GM23338 (cell line): ENCODE measurements around the gene MCU.

Source experiments
- CREB1 ChIP-seq: fragments of 250-450 bp; sonication (Bioruptor Pico); IDR thresholded peaks from 2 replicates; pipeline ENCODE4 v1.5.0; 2020; ENCODE audit warnings: low read depth, mild to moderate bottlenecking, moderate library complexity
- EZH2 ChIP-seq: fragments of 200-600 bp; sonication (generic); IDR thresholded peaks from one replicate; pipeline ENCODE4 v1.8.0; 2017; ENCODE audit warnings: antibody characterized with exemption, mild to moderate bottlenecking, low read depth; ENCODE audit not compliant: unreplicated experiment
- EZH2phosphoT487 ChIP-seq: fragments of 200-600 bp; sonication (generic); IDR thresholded peaks from one replicate; pipeline ENCODE4 v1.8.1; 2018; ENCODE audit warnings: antibody characterized with exemption; ENCODE audit not compliant: unreplicated experiment
- JUNB ChIP-seq: IDR thresholded peaks from one replicate; pipeline ENCODE4 v1.6.1; 2016; ENCODE audit warnings: antibody characterized with exemption; ENCODE audit not compliant: unreplicated experiment
- NANOG ChIP-seq: IDR thresholded peaks from 2 replicates; pipeline ENCODE4 v1.6.1; 2016; ENCODE audit warnings: antibody characterized with exemption, borderline replicate concordance
- POLR2AphosphoS5 ChIP-seq: IDR thresholded peaks from 2 replicates; pipeline ENCODE4 v1.6.1; 2016; ENCODE audit warnings: antibody characterized with exemption, low read depth
- STAT1 ChIP-seq: IDR thresholded peaks from one replicate; pipeline ENCODE4 v1.6.1; 2016; ENCODE audit warnings: antibody characterized with exemption; ENCODE audit not compliant: unreplicated experiment
- ZNF331 ChIP-seq: fragments of 250-450 bp; sonication (Bioruptor Pico); IDR thresholded peaks from 2 replicates; pipeline ENCODE4 v1.5.0; 2020; ENCODE audit warnings: low read depth, mild to moderate bottlenecking, moderate library complexity
- TF ChIP-seq, protein P1 (sequence below), 2 experiments: fragments of 200-600 bp in 1 of 2; sonication (generic) in 1 of 2; conservative IDR thresholded peaks; 2 replicates each; pipeline versions ENCODE4 v1.5.1 to v1.6.1; 2016 to 2017; ENCODE audit warnings: antibody characterized with exemption in 2 of 2, low read depth in 2 of 2, mild to moderate bottlenecking in 2 of 2, moderate library complexity in 1 of 2
- TF ChIP-seq, protein P2 (sequence below): IDR thresholded peaks from one replicate; pipeline ENCODE4 v1.6.1; 2018; ENCODE audit warnings: antibody characterized with exemption; ENCODE audit not compliant: unreplicated experiment
- TF ChIP-seq, protein P3 (sequence below): IDR thresholded peaks from 2 replicates; pipeline ENCODE4 v1.6.1; 2016; ENCODE audit warnings: antibody characterized with exemption
- TF ChIP-seq, protein P4 (sequence below): fragments of 250-450 bp; sonication (Bioruptor Pico); IDR thresholded peaks from 2 replicates; pipeline ENCODE4 v1.5.0; 2020; ENCODE audit warnings: mild to moderate bottlenecking, moderate library complexity

DNA sequence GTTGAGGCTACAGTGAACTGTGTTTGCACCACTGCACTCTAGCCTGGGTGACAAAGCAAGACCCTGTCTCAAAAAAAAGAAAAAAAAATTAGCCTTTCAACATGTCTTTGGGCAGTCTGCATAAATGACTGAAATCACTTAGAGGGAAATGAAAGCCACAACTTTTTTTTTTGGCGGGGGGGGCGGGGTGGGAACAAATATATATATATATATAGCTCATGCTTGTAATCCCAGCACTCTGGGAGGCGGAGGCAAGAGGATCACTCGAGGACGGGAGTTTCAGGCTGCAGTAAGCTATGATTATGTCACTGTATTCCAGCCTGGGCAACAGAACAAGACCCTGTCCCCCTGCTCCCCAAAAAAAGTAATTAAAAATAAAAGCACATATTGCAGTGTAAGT, 42.7 kb upstream of the MCU start:
- TF ChIP-seq, protein P1, sequence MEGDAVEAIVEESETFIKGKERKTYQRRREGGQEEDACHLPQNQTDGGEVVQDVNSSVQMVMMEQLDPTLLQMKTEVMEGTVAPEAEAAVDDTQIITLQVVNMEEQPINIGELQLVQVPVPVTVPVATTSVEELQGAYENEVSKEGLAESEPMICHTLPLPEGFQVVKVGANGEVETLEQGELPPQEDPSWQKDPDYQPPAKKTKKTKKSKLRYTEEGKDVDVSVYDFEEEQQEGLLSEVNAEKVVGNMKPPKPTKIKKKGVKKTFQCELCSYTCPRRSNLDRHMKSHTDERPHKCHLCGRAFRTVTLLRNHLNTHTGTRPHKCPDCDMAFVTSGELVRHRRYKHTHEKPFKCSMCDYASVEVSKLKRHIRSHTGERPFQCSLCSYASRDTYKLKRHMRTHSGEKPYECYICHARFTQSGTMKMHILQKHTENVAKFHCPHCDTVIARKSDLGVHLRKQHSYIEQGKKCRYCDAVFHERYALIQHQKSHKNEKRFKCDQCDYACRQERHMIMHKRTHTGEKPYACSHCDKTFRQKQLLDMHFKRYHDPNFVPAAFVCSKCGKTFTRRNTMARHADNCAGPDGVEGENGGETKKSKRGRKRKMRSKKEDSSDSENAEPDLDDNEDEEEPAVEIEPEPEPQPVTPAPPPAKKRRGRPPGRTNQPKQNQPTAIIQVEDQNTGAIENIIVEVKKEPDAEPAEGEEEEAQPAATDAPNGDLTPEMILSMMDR (conservative IDR thresholded peaks at IDR 0.05; ENCODE audit: low read depth in 2 of 2), result no peak
- TF ChIP-seq JUNB, result no peak
- TF ChIP-seq, protein P2, sequence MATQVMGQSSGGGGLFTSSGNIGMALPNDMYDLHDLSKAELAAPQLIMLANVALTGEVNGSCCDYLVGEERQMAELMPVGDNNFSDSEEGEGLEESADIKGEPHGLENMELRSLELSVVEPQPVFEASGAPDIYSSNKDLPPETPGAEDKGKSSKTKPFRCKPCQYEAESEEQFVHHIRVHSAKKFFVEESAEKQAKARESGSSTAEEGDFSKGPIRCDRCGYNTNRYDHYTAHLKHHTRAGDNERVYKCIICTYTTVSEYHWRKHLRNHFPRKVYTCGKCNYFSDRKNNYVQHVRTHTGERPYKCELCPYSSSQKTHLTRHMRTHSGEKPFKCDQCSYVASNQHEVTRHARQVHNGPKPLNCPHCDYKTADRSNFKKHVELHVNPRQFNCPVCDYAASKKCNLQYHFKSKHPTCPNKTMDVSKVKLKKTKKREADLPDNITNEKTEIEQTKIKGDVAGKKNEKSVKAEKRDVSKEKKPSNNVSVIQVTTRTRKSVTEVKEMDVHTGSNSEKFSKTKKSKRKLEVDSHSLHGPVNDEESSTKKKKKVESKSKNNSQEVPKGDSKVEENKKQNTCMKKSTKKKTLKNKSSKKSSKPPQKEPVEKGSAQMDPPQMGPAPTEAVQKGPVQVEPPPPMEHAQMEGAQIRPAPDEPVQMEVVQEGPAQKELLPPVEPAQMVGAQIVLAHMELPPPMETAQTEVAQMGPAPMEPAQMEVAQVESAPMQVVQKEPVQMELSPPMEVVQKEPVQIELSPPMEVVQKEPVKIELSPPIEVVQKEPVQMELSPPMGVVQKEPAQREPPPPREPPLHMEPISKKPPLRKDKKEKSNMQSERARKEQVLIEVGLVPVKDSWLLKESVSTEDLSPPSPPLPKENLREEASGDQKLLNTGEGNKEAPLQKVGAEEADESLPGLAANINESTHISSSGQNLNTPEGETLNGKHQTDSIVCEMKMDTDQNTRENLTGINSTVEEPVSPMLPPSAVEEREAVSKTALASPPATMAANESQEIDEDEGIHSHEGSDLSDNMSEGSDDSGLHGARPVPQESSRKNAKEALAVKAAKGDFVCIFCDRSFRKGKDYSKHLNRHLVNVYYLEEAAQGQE, result no peak
- TF ChIP-seq POLR2AphosphoS5, result no peak
- TF ChIP-seq, protein P3, sequence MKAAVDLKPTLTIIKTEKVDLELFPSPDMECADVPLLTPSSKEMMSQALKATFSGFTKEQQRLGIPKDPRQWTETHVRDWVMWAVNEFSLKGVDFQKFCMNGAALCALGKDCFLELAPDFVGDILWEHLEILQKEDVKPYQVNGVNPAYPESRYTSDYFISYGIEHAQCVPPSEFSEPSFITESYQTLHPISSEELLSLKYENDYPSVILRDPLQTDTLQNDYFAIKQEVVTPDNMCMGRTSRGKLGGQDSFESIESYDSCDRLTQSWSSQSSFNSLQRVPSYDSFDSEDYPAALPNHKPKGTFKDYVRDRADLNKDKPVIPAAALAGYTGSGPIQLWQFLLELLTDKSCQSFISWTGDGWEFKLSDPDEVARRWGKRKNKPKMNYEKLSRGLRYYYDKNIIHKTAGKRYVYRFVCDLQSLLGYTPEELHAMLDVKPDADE, result no peak
- TF ChIP-seq NANOG, result no peak
- no peak for TF ChIP-seq EZH2
- no peak for TF ChIP-seq CREB1 (CRISPR knock-in tag)
- no peak for TF ChIP-seq EZH2phosphoT487
- no peak for TF ChIP-seq ZNF331 (CRISPR knock-in tag)
- TF ChIP-seq, protein P4, sequence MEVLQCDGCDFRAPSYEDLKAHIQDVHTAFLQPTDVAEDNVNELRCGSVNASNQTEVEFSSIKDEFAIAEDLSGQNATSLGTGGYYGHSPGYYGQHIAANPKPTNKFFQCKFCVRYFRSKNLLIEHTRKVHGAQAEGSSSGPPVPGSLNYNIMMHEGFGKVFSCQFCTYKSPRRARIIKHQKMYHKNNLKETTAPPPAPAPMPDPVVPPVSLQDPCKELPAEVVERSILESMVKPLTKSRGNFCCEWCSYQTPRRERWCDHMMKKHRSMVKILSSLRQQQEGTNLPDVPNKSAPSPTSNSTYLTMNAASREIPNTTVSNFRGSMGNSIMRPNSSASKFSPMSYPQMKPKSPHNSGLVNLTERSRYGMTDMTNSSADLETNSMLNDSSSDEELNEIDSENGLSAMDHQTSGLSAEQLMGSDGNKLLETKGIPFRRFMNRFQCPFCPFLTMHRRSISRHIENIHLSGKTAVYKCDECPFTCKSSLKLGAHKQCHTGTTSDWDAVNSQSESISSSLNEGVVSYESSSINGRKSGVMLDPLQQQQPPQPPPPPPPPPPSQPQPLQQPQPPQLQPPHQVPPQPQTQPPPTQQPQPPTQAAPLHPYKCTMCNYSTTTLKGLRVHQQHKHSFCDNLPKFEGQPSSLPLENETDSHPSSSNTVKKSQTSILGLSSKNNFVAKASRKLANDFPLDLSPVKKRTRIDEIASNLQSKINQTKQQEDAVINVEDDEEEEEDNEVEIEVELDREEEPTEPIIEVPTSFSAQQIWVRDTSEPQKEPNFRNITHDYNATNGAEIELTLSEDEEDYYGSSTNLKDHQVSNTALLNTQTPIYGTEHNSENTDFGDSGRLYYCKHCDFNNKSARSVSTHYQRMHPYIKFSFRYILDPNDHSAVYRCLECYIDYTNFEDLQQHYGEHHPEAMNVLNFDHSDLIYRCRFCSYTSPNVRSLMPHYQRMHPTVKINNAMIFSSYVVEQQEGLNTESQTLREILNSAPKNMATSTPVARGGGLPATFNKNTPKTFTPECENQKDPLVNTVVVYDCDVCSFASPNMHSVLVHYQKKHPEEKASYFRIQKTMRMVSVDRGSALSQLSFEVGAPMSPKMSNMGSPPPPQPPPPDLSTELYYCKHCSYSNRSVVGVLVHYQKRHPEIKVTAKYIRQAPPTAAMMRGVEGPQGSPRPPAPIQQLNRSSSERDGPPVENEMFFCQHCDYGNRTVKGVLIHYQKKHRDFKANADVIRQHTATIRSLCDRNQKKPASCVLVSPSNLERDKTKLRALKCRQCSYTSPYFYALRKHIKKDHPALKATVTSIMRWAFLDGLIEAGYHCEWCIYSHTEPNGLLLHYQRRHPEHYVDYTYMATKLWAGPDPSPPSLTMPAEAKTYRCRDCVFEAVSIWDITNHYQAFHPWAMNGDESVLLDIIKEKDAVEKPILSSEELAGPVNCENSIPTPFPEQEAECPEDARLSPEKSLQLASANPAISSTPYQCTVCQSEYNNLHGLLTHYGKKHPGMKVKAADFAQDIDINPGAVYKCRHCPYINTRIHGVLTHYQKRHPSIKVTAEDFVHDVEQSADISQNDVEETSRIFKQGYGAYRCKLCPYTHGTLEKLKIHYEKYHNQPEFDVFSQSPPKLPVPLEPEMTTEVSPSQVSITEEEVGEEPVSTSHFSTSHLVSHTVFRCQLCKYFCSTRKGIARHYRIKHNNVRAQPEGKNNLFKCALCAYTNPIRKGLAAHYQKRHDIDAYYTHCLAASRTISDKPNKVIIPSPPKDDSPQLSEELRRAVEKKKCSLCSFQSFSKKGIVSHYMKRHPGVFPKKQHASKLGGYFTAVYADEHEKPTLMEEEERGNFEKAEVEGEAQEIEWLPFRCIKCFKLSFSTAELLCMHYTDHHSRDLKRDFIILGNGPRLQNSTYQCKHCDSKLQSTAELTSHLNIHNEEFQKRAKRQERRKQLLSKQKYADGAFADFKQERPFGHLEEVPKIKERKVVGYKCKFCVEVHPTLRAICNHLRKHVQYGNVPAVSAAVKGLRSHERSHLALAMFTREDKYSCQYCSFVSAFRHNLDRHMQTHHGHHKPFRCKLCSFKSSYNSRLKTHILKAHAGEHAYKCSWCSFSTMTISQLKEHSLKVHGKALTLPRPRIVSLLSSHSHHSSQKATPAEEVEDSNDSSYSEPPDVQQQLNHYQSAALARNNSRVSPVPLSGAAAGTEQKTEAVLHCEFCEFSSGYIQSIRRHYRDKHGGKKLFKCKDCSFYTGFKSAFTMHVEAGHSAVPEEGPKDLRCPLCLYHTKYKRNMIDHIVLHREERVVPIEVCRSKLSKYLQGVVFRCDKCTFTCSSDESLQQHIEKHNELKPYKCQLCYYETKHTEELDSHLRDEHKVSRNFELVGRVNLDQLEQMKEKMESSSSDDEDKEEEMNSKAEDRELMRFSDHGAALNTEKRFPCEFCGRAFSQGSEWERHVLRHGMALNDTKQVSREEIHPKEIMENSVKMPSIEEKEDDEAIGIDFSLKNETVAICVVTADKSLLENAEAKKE (CRISPR knock-in tag), result no peak
- TF ChIP-seq STAT1, result no peak
